Measurements from ENCODE around the gene NRN1.
A peak's percentile ranks its signal among the peaks of the same experiment; 100 is the strongest.

NRN1 gene

GRCh38 chr6:6002848-6003620 is 3.7 kb downstream of the NRN1 start:
- DNase-seq = no peak

DNA sequence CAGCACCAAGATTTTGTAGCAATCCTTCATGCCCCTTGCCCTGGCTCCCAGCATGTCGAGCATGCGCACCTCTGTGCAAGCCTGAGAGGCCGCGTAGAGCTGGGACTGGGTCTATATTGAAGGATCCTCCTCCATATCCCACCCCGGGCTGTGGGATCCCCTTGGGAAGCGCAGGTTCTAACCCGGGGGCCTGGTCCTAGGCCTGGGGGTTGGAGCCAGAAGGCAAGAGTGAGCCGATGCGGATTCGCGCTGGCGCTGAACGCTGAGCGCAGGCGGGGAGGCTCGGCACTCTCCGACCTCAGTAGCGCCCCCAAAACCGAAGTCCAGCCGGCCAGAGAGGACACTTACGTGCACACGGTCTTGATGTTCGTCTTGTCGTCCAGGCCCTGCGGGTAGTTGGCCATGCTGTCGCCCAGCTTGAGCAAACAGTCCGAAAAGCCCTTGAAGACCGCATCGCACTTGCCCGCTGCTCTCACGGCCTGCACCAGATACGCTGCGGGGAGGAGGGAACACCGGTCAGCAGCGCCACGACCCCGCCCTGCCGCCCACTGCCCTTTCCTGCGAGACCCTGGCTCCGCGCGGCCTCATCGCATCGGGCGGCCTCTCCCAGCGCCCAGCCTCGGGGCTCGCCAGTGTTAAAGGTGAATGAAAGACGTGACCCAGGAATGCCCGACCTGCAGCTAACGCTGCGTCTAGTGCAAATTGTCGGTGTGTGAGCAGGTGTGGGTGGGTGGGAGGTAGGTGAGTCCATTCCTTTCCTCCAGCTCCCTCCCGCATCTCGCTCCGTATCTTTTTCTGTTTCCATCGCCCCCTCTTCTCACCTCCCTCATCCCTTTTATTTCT is 4.5 kb downstream of the NRN1 start:
- DNase-seq = no peak

DNA sequence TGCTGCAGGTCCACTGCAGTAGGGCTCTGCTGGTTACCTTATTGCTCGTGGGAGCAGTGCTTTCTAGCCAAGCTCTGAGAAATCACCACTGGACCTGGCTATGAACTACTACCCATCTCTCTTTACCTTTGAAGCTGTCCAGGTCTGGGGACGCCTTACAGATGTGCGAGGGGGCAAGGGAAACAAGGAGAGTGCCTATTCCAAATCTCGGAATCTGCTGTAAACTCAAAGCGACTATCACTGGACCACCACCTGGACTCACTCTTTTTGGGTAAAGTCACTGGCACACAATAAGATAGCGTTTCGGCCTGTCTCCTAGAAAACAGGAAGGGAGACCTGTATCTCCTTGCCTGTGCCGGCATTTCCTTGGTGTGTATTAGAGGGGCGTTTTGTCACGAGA is 5.3 kb downstream of the NRN1 start:
- no peak for DNase-seq

DNA sequence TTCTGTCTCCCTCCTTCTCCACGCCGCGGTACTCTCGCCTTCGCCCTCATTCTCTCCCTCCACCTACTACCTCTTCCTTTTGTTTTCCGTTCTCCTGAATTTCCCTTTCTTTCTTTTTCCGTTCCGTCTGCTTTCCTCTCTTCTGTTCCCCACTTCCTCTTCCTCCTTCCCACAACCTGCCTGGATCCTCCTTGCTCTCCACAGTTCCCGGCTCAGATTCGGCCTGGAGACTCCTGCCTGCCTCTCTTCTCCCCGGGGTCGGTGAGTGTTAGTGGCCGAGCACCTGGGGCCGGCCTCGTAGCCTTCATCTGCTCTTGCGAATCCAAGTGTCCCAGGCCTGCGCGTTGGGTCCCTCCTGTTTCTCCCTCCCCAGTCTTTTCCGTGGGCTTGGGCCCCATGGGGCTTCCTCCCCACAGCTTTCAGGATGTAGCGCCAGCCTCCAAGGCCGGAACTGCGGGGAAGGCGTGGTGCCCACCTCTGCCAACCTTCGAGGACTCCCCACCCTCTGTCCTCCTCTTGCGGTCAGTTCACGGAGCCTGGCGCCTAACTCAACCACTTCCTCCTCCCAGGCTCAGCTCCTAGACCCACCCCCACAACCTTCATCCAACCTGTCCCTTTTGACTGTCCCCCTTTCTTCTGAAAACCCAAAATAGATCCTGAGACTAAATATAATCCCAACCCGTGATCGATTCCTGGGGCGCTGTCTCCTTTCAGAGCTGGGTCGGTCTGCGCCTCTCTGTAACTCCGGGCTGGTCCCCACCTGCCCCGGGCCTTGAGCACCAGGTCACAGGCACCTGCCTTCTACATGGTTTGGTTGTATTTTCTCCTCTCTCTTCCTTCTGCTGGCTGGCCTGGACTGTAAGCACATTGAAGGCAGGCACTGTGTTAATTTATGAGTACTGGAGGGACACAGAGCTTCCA is 6.8 kb downstream of the NRN1 start:
- no peak for DNase-seq

DNA sequence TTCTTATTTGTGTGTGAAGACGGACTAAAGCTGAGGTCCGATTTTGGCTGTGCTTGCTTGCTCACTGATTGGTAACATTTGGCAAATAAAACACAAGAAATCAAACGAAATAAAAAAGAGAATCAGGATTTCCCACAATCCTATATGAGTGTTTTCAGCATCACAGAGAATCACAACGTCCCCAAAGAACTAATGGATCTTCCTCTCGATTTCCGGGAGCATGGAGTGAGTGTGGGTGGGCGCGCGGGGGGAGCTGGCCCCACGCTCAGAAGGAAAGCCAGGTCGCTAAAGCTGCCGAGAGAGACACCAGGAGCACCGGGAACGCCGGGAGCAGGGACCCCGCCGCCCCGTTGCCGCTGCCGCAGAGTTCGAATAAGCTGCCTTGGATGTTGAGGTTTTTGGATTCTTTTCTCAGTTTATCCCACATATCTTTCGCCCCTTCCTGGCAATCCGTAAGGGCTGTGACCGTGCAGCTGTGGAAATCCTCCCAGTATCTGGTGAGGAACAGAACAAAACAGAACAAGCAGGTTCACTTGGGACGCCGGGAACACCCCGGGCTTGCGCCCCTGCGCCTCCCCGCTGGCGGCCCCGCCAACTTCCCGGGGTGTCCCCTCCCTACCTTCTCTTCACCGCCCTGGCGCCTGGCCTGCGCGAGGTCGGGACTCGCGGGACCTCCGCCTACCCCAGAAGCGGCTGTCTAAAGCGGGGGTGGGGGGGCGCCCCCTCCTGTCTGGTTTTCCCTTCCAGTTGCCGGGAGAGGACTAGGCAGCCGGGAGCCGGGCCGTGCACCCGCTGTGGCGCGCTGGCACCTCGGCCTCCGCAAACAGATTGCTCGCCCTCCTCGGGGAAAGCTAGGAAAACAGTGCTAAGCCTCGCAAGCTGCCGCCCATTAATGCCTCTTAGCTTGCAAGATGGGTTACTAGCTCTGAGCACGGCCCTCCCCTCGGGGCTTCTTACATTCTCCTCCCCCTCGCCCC is 7.7 kb downstream of the NRN1 start:
- DNase-seq = no peak

DNA sequence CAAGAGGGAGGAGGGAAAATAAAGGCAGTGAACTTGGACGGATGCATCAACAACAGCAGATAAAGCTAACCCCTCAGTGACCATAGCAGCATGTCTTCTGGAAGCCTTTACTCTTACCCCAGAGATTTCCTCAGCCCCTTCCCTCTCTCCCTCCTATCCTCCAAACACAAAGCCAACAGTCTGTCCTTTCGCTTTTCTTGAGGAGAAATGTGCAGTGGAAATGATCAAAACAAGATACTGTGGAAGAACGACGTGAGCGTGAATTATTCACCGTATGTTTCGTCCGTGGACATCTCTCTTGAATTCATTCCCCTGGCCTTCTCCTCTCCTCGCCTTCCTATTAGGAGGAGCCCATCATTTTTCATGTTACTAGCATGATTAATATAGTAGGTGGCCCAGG is 8.5 kb downstream of the NRN1 start:
- no peak for DNase-seq

DNA sequence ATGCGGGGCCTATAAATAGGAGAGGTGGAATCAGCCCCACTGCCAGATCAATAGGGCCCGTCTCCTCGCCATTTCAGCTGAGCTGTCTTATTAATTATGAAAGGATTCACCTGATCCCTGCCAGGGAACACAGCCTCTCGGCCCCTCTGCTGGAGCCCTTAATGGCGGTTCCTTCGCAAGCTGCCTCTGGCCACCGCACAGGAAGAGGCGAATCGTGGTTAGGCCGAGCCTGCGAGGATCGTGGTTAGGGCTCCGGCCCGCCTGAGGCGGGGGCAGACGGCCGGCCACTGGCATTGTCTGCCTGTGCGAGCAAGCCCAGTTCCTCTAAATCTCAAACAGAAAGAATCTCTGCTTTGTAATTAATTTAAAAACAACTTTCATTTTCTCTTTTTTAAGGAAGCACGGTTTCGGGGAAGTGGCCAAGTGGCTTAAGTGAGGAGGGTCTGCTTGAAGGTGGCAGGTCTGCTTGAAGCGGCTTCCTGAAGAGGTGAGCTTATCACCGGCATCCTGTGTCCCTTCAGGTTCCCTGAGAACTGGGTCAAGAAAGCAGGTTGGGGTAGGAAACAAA is 9.2 kb downstream of the NRN1 start:
- peak in 1 of 51 donors; percentile 30 for DNase-seq

DNA sequence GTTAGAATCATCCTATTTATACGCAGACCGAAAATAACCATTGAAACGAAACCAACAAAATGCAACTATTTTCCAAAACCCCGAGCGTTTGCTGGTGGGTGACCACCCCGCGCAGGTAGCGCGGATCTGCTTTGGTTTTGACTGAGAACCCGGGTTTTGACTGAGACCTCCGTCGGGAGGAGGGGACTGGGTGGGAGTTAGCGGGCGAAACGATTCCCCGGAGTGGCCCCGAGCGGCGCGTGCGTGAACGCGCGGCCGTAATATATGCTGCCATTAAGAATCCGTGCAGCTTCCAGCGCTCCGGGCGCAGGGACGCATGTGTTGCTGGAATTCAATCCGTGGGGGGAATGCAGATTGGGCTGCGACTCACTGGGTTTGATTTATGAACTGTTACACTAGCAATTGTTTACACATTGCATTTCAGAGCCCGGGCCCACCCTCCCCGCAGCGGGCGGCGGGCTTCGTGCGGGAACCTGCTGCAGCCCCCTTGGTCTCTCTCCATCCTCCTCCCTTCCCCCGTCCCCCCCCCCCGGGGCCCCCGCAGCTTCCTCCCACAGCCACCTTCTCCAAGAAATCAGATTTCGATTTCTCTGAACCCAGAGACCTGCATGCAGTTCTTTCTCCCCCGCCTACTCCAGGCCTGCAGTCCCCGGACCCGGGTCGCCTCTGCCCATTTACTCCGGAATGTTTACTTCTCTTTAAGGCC is 9.9 kb downstream of the NRN1 start:
- peak in 1 of 51 donors; percentile 33 for DNase-seq

- DNase-seq = peak in 2 of 51 donors; percentile 33 to 36
Observed at GRCh38 chr6:5995949-5996713, 10.6 kb downstream of the NRN1 start.

- no peak for DNase-seq
Observed at GRCh38 chr6:5995658-5995948, 11.1 kb downstream of the NRN1 start.

DNA sequence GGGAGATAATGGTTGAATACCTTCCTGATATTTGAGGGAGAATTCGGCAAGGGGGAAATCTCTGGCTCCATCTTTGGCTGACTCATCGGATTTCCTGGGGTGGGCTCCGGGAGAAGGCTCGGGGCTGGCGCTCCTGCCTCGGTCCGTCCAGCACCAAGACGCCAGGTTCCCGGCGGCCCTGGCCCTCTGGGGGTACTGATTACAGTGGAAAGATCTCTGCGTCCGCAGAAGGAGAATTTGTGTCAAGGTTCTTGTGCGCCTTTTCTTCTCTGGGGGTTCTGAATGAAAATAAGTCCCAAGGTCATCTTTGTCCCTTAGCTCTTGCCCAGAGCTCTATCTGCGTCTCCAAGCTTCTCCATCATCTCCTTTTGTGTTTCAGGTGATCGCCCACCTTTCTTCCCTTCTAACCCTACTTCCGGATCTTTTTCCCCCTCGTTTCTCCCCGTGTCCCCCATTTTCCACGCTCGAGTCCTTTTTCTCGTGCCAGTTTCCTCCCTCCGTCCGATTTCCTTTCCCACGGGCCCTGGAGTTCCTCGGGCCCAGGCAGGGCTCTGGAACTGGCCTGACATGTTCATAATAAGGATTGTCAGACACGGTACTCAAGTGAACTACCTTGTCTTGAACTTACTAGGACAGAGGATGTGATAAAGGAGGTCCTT is 11.6 kb downstream of the NRN1 start:
- DNase-seq = no peak

DNA sequence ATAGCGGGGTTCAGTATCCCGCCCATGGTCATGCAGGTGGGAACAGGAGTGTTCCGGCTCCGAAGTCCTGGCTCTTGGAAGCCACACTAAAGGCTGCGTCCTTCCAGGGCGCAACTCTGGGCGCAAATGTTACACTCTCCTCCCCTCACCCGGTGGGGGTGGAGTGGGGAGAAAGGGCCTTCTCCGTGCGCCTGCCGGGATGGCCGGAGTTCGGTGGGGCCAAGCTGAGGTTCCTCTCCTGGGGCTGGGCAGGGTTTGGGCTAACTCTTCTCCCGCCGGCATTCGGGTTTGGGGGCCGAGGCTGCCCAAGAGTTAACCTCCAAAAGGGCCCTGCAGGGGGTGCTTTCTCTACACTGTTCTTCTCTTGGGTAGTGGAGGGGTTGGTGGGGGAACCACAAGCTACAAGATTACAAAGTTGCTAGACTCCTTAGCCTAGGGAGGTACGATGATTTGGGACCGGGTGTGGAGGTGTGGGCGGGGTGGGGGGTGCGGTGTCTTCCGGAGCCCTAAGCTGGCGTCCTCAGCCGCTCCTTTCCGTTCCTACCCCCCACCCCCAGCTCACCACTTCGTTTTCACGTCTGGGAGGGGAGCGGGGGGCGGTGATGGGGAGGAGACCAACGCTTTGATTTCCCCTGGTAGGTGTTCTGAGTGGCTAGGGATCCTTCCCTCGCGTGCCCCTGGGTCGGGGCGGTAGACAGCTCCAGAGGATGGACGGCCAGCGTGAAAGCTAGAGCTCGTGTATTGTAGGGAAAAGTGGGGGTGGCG is 12.3 kb downstream of the NRN1 start:
- DNase-seq = no peak

DNA sequence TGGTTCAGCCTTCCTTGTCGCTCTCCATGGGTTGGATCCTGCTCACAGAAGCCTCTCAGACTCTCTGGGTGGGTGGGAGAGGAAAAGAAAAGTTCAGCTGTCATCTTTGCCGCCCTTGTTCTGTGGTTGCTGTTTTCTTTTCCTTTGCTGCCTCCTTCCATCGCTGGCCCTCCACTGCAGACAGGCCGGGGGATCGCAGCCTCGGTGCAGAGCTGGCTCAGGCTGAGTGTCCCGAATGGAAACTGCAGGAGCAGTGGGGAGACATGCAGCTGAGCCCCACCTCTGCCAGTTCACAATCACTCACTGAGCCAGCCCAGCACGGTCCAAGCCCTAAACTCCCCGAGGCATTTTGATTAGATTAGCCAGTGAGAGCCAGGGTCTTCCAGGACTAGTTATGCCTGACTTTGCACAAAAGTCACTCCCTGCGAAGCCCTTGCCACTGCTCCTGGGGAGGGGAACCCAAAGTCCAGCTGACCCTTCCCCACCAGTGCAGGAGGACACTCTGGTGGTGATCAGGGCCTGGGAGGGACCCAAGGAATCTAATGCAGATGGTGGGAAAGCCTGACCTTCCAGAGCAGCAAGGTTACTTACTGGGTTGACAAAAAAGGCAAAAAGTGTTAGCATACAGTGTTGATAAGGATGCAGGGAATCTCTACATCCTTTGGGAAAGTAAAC is 14.0 kb downstream of the NRN1 start:
- no peak for DNase-seq

GRCh38 chr6:5990786-5991185 is 15.9 kb downstream of the NRN1 start:
- DNase-seq = no peak

DNA sequence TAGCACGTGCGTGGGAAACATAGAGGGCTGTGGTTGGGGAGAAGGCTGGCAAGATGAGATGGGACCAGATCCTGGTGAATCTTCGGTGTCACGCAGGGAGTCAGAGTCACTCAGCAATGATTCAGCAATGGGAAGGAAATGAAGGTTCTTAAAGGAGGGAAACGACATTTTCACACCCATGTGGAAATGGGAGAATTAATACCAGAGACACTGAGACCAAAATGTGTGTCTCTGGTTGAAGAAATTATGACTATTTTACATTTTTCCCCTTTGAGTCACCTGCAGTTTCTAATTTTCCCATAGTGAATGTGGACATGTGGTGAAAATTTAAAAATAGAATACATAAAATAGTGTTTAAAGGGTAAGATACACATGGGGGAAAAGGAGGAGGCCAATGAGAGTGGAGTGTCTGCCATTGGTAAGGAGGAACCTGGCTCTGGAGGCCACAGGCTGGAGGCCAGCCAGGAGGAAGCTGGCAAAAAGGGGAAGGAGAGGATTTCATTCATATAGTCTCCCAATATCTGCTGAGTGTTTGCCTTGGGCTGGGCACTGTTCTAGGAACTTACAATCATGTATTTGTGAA is 17.5 kb downstream of the NRN1 start:
- no peak for DNase-seq

- no peak for DNase-seq
Observed at GRCh38 chr6:5986861-5987260, 19.9 kb downstream of the NRN1 start.
